Fibroblast of skin of abdomen (primary cell): ENCODE results near the gene SLC18B1.
"Not testable (repeated sequence)": the region's sequence is repeated elsewhere in the genome, so short reads cannot be mapped to it uniquely, and the experiment has no call there.

Experiments used
- DNase-seq: peaks from one replicate; pipeline ENCODE4 v3.0.0-alpha.2; 2013

Gene SLC18B1

DNA sequence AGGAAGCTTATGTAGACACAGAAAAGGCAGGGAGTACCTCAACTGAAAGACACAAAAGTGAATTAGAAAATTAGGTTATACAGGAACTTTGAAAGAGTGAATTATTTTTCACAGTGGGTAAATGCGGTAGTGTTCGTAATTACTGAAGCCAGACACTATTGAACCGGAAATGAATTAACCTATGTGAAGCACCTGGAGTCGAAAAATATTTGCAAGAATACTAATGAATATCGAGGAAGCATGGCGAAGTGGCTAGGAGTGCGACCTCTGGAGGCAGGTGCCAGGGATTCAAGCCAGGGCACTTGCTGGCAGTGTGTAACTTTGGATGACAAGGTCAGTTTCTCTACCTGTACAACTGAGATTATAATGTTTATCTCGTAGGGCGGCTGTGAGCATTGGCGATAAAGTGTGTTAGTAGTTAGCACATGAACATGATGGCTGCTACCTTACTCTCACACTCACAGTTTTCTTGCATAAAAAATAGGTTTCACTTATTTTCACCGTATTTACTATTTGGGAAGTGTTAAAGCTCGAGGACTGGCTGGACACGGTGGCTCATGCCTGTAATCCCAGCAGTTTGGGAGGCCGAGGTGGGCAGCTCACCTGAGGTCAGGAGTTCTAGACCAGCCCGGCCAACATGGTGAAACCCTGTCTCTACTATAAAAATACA is 567 bp upstream of the SLC18B1 start:
- DNase-seq = peak; percentile 45

DNA sequence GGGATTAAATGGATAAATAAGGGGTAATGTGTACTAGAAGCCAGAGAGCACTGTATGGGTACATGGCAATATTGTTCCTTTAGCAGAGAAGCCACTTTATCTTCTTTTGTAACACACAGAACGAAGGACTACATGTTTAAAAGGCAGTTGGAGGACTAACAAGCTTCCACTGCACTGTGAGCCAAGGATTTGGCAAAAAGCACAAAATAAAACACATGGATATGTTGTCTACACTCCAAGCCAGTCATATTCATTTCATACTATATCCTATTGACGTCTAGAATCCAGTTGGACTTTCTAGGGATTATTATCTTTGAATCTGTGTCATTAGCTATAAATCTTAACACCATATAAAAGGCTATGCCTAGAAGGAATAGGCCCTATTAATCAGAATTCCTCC is 3.0 kb downstream of the SLC18B1 start:
- DNase-seq = no peak

DNA sequence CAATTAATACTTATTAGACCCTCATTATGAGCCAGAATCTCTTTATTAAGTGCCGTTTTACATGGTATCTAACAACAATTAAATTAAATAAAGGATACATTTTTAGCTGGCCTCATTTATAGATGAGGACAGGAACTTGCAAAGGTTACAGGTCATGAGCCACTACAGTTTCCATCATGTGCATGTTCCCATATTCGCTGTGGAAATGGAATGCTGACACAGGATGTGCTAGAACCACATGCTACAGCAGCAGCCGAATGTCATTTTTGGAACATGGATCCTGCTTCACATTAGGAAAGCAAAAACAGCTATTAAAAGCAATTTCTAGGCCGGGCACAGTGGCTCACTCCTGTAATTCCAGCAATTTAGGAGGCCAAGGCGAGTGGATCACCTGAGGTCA is 5.9 kb downstream of the SLC18B1 start:
- no peak for DNase-seq

DNA sequence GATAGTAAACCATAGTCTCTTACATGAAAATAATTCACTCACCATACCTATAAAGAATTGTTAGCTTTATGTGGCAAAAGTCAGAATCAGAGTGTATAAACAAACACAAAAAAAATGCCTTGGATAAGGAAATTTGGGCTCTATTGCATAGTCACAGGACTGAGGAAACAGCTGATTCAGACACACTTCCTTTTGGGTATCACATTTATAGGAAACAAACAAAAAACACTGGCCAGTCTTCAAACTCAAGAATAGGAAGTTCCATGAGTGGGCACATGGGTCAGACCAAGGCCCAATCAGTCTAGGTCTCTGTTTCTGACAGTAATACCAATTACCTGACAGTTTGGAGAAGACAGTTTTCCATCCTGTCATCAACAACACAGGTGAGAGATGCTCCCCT is 8.0 kb downstream of the SLC18B1 start:
- DNase-seq = no peak

DNA sequence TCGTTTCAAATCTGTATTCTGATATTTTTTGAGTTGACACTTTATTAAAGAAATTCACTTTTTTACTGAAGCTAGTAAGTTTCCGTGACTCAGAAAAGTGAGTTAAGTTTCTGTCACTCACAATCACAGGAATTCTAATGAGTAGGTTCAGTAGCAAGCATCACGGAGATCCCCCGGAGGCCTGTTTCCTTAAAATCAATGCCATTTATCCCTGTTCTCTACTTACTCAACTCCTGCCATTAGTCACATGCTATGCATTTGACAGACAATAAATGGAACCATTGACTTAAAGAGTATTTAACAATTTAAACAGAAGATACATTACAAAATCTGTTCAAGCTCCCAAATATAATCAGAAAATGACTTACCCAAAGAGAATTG is 9.1 kb downstream of the SLC18B1 start:
- no peak for DNase-seq

DNA sequence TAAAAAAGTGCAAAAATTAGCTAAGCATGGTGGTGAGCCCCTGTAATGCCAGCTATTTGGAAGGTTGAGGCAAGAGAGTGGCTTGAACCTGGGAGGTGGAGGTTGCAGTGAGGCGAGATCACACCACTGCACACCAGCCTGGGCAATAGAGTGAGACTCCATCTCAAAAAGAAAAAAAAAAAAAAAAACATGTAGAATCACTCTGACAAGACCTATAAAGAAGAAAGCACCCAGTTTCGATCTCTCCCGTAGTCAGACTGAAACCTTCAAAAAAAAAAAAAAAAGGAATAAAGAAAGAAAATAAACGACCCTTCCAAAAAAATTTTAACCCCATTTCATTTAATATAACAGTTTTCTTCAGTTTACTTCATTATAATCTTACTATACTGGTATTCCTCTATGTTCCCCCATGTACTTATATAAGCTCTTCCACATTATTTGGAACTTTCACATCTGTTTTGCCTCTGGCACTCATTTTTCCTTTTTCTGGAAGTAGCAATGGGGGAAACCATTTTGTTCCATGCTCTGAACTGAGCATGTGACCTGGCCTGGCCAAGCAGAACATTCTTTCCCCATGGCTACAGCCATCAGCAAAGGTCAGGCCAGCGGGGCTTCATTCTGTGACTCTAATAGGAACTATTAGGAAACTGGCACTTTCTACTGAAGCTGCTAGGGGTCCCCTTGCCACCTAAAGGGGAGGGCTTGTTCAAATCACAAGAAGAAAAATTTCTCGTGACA is 9.6 kb downstream of the SLC18B1 start:
- DNase-seq = no peak

DNA sequence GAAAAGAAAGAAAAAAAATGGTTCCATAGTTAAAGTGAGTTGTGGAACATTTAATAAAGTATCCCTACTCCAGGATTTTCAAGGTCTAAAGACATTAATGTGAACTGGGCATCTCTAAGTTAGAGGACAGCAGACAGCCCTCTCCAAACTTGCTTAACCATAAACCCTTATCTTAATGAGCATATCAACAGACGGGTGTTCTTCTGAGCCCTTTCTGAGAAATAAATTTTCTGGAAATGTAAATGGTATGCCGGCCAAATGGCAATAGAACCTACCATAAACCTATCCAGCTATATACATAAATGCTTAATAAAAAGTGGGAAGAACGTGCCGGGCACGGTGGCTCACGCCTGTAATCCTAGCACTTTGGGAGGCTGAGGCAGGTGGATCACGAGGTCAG is 12.5 kb downstream of the SLC18B1 start:
- DNase-seq = no peak

DNA sequence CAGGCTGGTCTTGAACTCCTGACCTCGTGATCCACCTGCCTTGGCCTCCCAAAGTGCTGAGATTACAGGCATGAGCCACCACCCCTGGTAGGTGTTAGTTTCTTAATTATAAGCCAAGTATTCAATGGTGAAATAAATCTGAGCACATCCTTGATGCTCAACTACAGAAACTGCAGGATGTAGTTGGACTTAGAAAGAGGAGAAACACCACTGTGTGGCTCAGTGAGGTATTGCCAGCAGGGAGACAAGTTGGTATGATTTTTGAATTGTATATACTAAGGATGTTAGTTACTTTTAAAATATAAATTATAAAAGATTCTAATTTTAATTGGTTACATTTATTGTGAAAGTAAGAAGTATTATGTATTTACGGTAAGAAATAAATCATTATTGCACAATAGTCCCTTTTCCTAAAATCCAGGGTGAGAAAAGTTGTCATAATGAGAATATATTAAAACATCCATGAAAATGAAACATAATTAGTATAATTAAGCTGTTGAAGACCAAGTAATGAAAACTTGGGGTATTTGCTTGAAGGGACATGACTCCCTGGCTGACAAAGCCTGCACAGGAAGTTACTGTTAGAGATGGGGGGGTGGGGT is 17.6 kb downstream of the SLC18B1 start:
- peak; percentile 6 for DNase-seq

DNA sequence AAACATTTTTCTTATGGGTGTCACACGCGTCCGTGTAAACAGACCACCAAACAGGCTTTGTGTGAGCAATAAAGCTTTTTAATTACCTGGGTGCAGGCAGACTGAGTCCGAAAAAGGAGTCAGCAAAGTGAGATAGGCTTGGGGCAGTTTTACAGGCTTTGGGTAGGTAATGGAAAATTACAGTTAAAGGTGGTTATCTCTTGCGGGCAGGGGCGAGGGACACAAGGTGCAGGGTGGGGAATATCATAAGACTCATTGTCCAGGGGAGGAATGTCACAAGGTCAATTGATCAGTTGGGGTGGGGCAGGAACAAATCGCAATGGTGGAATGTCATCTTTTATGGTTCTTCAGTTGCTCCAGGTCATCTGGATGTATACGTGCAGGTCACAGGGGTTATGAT is 20.6 kb downstream of the SLC18B1 start:
- not testable (repeated sequence) for DNase-seq

DNA sequence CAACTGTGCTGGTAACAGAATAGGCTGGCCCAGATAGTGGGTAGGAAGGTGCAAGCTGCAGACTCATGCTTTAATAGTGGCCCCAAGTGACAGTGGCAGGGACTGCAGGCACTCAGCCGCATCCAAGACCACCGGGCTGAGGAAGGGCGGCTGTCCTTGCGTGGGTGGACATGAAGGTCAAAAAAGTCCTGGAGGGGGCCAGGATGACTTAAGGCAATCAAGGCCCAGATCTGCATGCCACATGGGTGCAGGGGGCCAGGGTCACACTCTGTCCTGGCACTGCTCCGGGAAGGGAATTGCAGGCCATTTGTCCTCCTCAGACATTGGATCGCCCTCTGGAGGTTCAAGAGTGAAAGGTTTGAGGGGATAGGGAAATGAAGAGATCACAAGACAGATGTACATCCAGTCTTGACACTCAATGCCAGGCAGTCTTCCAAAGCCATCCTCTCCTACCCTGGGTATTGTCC is 30.4 kb downstream of the SLC18B1 start:
- DNase-seq = peak; percentile 4

DNA sequence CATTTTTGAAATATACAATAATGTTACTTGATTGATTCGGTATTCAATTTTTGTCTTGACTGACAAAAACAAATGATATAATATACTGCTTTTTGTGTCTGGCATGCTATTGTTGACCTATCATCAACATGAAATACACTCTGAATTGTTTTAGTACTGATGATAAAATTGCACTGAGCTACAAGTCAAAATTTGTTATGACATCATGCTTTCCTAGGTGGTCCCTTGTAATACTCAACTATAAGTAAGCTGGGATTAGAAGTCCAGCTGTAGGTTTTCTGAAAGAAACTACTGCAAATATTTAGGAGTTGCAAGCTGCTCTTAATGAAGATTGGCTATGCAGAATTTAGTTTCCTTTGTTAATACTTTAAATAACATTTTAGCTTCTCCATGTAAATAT is 32.9 kb downstream of the SLC18B1 start:
- DNase-seq = no peak

DNA sequence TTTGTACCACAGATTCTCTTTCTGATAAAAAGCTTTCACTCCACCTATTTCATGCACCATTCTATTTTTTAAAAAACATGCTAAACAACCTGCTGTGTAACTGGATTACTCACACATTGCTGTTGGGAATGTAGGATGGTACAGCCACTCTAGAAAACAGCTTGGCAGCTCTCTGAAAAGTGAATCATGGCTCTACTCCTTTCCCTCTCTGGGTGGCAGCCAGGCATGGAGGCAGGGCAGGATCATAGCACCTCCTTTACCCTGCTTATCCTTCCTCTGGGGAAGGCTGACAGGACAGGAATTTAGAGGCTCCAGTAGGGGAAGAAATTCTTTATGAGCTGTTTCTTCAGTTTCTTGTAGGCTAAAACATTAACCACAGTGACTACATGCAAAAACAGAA is 34.1 kb downstream of the SLC18B1 start:
- DNase-seq = peak; percentile 82

DNA sequence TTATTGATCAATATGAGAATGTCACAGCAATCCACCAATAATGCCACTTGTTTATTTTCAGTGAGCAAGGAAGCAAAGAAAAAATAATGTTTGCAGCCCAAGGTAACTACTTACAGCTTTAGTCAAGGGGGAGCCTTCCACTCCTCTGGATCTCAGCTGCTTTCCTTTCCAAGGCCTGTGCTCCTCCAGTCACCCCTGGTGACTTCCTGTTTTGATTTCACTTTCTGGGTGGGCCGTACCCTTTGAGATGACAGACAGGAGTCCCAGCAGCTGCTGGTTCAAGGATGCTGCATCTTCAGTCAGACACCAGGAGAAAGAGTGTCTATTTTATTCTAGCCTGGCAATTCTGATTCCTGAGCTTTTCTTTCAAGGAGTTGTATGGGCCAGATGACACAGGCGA is 35.2 kb downstream of the SLC18B1 start:
- DNase-seq = no peak

DNA sequence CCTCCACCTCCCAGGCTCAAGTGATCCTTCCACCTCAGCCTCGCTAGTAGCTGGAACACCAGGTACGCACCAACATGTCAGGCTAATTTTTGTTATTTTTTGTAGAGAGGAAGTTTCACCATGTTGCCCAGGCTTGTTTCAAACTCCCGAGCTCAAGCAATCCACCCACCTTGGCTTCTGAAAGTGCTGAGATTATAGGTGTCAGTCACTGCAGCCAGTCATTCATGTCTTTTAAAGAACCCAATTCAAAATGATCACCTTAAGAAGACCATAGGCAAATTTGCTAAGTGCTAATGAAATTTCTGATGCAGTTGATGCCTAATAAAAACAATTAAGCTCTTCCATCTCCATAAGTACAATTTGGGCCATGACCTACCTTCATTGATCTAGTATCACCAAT is 38.2 kb downstream of the SLC18B1 start:
- DNase-seq = no peak

DNA sequence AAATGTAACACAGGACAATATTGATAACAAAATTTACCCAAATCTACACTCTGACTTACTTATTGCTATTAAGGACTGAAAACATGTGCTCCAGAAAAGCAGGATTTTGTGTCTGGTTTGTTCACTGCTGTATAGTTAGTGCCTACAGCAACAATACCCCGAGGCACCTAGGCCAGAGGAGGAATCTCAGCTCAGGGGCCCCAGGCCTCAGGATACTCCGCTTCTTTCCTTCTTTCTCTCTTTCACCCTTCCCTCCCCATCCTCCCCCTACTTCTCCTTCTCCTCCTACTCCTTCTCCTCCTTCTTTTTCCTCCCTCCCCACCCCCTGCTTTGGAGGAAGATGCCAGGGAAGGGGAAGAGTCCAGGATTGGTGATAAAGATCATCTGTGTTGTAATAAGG is 39.7 kb downstream of the SLC18B1 start:
- no peak for DNase-seq

DNA sequence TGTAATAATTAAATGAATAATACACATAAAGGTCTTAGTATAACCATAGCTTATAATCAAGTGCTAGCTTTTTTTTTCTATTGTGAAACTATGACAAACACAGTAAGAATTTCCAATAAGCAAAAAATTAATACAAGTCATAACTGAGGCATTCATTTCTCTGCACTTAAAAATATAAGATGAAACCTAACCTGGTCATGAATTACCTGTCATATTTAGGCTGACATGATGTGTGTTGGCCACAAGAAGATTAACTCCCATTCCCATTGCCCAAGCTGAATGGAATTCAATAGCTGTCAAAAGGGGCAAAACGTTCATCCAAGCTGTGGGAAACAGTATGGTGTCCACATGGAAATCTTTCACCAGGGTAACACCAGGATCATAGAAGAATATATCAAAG is 46.2 kb downstream of the SLC18B1 start:
- no peak for DNase-seq

DNA sequence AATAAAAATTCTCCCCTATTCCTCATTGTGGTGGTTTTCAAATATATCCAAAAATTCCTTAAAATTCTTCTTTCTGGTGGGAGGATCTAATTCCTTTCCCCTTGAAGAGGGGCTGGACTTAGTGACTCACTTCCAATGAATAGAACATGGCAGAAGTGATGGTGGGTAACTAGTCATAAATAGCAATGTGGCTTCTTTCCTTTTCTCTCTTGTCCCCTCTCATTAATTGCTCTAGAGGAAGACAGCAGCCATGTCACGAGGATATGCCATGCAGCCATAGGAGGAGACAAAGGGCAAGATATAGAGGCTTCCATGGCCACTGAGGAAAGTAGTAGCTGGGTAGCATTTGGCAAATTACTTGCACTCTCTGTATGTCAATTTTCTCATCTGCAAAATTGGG is 46.6 kb downstream of the SLC18B1 start:
- DNase-seq = no peak

DNA sequence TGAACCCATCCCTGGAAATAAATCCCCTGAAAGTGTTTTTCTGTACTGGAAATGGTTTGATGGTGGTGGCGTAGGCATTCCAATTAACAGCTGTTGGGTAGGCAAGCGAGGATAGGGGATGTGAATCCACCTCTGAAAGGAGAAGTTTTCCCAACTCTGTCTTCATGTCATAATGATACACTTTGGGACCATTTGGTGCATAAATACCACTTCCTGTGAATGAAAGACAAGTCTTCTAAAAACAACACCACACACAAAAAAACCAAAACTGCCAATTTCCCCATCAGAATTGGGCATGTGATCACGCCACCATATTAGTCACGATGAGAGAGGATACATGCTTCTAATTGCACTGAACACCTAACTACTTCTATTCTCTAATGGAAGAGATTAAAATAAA is 47.1 kb downstream of the SLC18B1 start:
- DNase-seq = no peak

DNA sequence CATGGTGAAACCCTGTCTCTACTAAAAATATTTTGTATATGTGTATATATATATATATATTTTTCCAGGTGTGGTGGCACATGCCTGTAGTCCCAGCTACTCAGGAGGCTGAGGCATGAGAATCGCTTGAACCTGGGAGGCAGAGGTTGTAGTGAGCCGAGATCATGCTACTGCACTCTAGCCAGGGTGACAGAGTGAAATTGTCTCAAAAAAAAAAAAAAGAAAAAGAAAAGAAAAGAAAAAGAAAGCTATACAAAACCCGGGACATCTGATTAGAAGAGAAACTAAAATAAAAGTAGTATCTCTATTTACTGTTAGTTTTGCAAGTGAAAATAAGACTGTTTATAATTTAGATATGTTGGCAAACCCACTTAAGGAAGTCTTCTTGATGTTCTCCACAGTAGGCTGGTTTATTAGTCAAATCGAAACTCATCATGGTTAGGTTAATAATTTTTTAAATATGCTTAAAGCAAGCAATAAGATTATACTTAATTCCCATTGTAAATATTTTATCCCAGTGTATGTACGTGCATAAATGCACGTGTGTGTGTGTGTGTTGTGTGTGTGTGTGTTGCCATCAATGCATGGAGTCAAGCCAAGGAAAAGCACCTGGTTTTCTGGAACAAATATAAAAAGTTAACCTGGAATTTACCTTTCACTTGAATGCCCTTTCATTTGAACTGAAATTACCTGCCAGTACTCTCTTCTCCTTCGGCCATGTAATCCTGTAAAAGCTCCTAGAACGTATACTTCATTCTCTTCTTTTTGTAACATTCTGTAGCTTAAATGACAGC is 47.8 kb downstream of the SLC18B1 start:
- no peak for DNase-seq

DNA sequence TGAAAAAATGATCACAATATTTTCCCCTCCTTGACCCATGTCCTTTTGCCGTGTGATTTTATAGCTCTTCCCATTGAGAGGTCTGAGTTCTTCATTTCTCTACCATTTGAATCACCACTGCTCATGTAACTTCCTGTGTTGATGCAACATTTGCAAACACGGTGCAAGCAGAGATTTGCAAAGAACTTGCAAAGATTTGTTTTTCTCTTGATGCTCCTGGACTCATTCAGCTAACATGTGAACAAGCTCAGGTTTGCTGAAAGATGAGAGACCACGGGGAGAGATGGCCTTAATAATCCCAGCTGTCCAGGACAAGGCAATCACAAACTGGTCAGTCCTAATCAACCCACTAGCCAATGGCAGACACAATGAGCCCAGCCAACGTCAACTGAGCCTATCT is 49.3 kb downstream of the SLC18B1 start:
- peak; percentile 42 for DNase-seq

DNA sequence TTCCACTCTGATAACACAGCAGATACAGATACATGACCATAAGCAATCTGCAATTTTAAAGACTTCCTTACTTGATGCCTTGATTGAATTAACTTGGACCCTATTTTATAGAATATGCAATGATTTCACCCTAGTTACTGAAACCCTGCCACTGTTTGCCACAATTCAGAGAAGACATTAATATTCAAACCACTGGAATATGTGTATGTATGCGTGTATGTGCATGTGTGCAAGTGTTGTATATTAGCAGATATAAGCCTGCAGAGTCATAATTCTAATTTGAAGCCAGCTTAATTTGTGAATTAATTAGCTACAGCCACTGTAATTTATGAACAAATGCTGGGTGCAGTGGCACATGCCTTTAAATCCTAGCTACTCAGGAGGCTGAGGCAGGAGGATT is 50.0 kb downstream of the SLC18B1 start:
- DNase-seq = no peak

DNA sequence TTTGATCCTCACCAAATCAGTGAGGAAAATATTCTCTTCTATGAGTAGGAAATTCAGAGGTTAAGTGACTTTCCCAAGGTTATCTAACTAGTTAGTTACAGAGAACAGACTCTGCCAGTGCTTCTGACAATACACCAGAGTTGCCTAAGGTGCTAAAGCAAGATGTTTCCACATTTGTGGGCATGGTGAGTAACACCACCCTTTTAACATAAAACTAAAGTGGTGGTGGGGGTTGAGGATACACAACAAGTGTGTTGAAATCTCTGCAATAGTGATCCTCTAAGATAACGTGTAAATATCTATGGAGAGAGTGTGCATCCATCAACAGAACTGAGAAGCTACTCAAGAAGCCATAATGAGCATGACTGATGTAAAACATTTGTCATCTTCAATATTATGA is 52.4 kb downstream of the SLC18B1 start:
- no peak for DNase-seq

DNA sequence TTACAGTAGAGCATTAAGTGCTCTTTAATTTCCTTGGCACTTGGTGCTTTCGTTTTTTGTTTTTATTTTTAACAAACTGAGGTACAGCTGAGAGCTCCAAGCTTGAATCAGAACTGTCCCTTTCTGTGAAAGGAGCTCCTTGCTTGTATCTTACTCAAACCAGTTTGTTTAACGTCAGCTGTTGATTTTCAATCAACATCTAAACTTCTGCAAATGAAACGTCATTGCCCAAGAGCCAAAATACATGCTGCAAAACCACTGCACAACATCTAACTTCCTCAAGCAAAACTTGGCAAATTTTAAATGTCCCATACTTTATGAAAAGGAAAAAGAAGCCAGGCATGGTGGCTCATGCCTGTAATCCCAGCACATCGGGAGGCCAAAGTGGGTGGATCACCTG is 55.9 kb downstream of the SLC18B1 start:
- DNase-seq = no peak
